Glomerular endothelial cell (primary cell): ENCODE data around the gene SCEL. TPM values are rescaled to one million over a fixed set of nuclear protein-coding genes. Genes with fewer than 3 reads are reported as not detected.

ENCODE experiments used
- DNase-seq: peaks from one replicate; pipeline ENCODE4 v3.0.0-alpha.2; 2011; ENCODE audit warnings: low read depth, low spot score; ENCODE audit errors: extremely low read depth
- total RNA-seq: library from RNA; depleted of rRNA; stranded (reverse); fragments of >200 nt; gene quantifications from 2 replicates; pipeline ENCODE4 v1.2.3, GENCODE V29; 2015

The SCEL gene
- total RNA-seq, 1 donor from 2014 or later = not detected

GRCh38 chr13:77519808-77520207 is 15.7 kb upstream of the SCEL start:
- no peak for DNase-seq

GRCh38 chr13:77521194-77521593 is 14.3 kb upstream of the SCEL start:
- no peak for DNase-seq

GRCh38 chr13:77521595-77522367 is 13.7 kb upstream of the SCEL start:
- no peak for DNase-seq

- no peak for DNase-seq
These were observed 13.1 kb upstream of the SCEL start for GRCh38 chr13:77522444-77522843.

GRCh38 chr13:77523386-77523785 is 12.1 kb upstream of the SCEL start:
- no peak for DNase-seq

- no peak for DNase-seq
These were observed 11.4 kb upstream of the SCEL start for GRCh38 chr13:77523834-77524728.

GRCh38 chr13:77528414-77528813 is 7.1 kb upstream of the SCEL start:
- DNase-seq = no peak

- DNase-seq = no peak
These were observed 6.5 kb upstream of the SCEL start for GRCh38 chr13:77528834-77529500.

GRCh38 chr13:77529501-77529840 is 6.0 kb upstream of the SCEL start:
- DNase-seq = no peak

GRCh38 chr13:77530875-77531274 is 4.6 kb upstream of the SCEL start:
- no peak for DNase-seq

GRCh38 chr13:77532983-77533382 is 2.5 kb upstream of the SCEL start:
- DNase-seq = no peak

GRCh38 chr13:77533875-77534788 is 1.4 kb upstream of the SCEL start:
- no peak for DNase-seq

GRCh38 chr13:77536358-77536757 is 852 bp downstream of the SCEL start:
- no peak for DNase-seq

GRCh38 chr13:77537289-77537919 is 1.9 kb downstream of the SCEL start:
- no peak for DNase-seq

- no peak for DNase-seq
These were observed 8.2 kb downstream of the SCEL start for GRCh38 chr13:77543711-77544110.

- DNase-seq = no peak
These were observed 8.8 kb downstream of the SCEL start for GRCh38 chr13:77544355-77544754.

- DNase-seq = no peak
These were observed 9.3 kb downstream of the SCEL start for GRCh38 chr13:77544758-77545338.

GRCh38 chr13:77545626-77546412 is 10.3 kb downstream of the SCEL start:
- DNase-seq = no peak

GRCh38 chr13:77548095-77548494 is 12.6 kb downstream of the SCEL start:
- DNase-seq = no peak
